ENCODE results near the gene CLEC4G. TPM values are rescaled to one million over a fixed set of nuclear protein-coding genes. Genes with fewer than 3 reads are reported as not detected.
A peak's percentile ranks its signal among the peaks of the same experiment; 100 is the strongest.

CLEC4G gene
- total RNA-seq, 1 experiment from 2014 or later, result not detected

GRCh38 chr19:7729831-7730285 lies 2.1 kb downstream of the CLEC4G start:
- DNase-seq (ENCODE audit: low read depth), result no peak

DNA sequence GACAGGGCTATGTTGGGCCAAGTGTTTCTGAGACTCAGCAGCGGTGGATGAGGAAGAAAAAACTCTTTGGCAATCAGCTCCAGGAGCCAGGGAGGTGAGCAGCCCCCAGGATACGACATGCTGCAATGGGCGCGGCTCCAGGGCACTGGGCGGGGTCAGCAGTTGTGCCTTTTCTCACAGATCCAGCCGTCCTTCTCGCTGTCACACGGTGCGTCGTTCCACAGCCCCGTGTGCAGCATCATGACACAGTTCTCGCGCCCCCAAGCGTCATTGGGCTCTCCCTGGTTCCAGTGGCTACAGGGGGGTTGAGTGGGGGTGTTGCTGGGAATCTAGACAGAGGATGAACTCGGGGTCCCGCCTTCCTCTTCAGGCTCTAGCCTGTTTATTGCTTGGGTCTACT lies 2.7 kb downstream of the CLEC4G start:
- DNase-seq (ENCODE audit: low read depth), result no peak

DNA sequence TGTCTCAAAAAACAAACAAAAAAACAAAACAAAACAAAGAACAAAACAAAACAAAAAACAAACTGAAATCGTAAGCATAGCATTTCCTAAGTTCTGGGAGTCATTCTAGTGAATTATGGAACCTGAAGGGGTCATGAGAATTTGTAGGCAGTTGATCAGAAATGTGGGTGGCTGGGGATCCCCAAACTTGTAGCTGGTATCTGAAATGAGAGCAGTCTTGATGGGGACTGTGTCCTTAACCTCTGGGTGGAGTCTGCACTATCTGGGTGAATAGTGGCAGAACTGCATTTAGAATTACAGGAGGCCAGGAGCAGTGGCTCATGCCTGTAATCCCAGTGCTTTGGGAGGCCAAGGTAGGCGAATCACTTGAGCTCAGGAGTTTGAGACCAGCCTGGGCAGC lies 6.1 kb downstream of the CLEC4G start:
- no peak for DNase-seq (ENCODE audit: low read depth)

DNA sequence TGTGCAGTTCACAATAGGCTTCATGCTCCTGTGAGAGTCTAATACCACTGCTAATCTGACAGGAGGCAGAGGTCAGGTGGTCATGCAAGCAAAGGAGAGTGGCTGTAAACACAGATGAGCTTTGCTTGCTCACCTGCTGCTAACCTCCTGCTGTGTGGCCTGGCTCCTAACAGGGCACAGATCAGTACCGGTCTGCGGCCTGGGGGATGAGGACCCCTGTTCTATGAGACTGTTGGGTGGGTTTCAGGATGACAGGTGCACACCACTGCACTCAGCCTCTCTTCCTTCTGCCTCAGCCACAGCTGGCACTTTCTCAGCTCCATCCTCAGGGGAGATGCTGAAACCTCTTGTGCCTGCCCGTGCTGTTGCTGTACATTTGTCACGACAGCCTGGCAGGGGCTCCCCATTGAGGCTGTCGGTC lies 9.7 kb downstream of the CLEC4G start:
- no peak for DNase-seq (ENCODE audit: low read depth)

DNA sequence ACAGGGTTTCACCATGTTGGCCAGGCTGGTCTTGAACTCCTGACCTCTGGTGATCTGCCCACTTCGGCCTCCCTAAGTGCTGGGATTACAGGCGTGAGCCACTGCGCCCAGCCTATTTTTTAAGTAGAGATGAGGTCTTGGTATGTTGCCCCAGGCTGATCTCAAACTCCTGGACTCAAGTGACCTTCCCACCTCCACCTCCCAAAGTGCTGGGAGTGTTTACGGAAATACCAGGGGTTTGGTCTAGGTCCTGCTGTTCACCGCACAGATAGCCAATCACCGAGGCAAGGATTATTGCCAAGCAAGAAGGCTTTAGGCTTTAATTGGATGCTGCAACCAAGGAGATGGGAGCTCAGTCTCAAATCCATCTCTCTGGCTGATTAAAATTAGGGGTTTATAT lies 11.6 kb downstream of the CLEC4G start:
- DNase-seq (ENCODE audit: low read depth), result no peak

GRCh38 chr19:7718668-7719067 lies 13.2 kb downstream of the CLEC4G start:
- DNase-seq (ENCODE audit: low read depth), result no peak

DNA sequence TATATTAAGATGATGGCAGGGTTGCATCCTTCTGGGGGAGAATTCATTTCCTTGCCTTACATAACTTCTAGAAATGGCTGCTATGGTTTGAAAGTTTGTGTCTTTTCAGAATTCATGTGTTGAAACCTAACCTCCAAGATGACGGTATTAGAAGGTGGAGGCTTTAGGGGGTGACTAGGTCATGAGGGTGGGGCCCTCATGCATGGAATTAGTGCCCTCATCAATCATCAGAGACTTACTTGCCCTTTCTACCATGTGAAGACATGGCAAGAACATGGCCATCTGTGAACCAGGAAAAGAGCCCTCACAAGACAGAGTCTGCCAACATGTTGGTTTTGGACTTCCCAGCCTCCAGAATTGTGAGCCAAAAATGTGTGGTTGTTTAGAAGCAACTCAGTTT lies 15.1 kb downstream of the CLEC4G start:
- DNase-seq (ENCODE audit: low read depth), result no peak

DNA sequence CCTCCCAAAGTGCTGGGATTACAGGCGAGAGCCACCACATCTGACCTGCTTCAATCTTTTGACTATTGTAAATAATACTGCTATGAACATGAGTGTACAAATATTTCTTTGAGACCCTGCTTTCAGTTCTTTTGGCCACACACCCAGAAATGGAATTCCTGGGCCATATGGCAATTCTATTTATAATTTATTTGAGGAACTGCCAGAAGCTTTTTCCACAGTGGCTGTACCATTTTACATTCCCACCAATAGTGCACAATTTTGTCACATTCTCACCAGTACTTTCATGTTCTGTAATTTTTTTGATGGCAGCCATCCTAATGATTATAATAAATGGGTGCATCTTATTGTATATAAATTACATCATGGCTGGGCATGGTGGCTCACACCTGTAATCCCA lies 16.2 kb downstream of the CLEC4G start:
- DNase-seq (ENCODE audit: low read depth), result no peak

- no peak for DNase-seq (ENCODE audit: low read depth)
Measured at GRCh38 chr19:7710616-7711015, 21.3 kb downstream of the CLEC4G start.

DNA sequence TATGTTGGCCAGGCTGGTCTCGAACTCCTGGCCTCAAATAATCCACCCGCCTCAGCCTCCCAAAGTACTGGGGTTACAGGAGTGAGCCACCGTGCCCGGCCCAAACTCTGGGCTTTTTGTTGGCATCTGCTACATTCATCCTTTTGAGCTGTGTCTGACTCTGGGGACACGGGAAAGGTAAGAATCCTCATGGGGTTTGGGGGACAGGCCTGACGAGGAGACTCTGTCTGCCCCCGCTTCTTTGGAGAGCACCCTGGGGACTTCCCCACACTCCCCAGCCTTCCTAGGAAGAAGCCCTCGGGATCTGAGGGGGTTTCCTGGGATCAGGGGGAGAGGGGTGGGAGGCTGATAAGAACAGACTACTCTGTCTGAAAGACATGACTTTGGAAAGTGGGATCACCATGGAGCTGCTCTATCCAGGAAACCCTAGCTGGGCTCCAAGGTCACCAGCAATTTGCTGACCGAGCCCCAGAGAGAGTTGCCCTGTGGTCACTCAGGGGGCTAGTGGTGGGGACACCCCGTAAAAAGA lies 21.9 kb downstream of the CLEC4G start:
- no peak for DNase-seq (ENCODE audit: low read depth)

DNA sequence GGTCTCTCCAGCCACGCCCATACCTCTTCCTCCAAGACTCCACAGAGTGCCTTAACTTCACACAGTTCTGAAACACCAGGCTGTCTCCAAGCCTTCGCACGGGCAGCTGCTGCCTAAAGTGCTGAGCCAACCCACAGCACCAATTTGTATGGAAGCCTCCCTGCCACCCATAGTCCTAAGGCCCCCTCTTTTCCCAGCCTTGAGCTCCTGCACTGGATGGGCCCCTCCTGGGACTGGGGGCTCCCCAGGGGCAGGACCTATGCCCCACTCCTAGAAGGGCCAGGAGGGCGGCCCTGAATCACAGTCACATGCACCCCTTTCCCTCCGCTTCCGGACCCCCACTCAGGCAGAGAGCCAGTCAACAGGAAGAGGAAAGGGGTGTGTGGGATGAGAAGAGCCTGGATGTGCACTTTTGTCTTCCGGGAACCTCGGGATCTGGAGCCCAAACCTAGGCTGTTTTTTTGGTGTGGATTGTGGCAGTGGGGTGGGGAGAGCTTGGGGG lies 24.9 kb downstream of the CLEC4G start:
- no peak for DNase-seq (ENCODE audit: low read depth)

GRCh38 chr19:7706188-7706954 lies 25.5 kb downstream of the CLEC4G start:
- DNase-seq (ENCODE audit: low read depth), result no peak

DNA sequence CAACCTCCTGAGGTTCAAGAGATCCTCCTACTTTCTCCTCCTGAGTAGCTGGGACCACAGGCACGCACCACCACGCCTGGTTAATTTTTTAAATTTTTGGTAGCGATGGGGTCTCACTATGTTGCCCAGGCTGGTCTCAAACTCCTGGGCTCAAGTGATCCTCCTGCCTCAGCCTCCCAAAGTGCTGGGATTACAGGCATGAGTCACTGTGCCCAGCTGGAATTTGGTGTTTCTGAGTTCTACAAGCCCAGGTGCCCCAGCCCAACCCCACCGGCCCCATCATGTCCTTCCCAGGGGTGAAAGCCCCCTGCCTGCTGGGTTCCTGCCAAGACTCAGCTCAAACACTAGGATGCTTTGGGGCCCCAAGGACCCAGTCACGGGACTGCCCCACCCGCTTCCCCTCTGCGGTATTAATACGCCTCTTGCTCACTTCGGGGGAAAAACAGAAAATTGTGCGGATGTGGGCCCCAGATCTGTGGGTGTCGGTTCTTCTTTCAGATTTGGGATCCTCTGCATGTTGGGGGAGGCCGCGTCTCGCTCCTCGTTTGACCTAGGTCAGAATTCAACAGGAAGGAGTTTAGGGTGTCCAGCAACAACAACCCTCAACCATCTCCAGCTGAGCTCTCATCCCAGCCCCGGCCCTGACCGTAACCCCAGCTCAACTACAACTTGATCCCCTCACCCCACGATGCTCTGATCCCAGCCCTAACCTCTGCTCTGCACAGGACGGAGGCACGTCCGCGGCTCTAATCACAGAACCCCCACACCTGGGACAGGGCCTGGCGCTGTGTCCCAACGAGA lies 26.3 kb downstream of the CLEC4G start:
- no peak for DNase-seq (ENCODE audit: low read depth)

- DNase-seq (ENCODE audit: low read depth), result no peak
Measured at GRCh38 chr19:7704280-7705060, 27.4 kb downstream of the CLEC4G start.

DNA sequence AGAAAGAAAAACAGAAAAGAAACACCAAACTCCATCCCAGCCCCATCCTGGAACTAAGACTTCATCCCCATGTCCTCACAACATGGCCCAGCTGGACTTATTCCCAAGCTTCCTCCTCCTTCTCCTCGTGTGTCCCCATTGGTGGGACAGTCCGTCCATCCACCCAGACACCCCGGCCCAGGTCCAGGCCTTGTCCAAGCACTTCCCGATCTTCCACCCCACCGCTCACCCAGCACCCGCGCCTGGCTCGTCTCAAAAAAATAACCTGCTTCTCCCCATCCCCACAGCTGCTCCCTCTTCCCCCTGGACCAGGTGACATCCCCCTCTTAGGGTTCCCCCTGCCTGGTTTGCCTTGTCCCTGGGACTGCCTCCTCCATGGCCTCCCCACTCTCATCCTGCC lies 28.6 kb downstream of the CLEC4G start:
- no peak for DNase-seq (ENCODE audit: low read depth)

DNA sequence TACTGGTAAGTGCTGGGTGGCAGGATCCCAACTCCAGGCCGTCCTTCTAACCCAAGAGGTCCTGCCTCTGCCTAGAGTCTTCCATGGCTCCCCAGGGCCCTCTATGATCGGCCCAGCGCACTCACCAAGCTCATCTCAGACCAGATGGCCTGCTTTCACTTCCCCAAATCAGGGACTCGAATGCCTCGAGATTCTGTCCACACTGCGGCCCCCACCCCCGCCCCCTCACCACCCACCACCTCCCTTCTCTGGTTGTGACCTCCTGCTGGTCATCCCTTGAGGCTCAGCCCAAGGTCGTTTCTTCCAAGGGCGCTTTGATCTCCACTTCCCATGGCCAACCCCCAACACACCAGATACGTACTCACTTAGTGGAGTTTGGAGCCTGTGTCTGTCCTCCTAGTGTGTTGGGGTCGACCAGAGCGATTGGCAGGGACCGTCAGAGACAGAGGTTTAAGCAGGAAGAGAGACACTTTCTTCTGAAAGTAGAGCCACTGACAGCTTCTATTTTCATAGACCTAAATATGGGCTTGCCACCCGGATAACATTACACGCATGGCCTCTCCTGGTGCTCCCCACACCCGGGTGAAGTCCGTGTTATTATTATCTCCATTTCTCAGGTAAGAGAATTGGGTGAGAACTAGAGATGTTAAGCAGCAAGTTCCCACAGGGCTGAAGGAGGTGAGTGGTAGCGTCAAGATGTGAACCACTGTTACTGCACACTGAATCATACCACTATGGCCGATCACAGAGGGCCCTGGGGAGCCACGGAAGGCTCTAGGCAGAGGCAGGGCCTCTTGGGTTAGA lies 30.1 kb downstream of the CLEC4G start, which contains the start of gene FCER2:
TSS of gene FCER2 (minus strand) at position 478 of the 804 bp plus-strand sequence. CDS start 2,371 bp downstream, outside the sequence.
- DNase-seq (ENCODE audit: low read depth), result no peak

- no peak for DNase-seq (ENCODE audit: low read depth)
Measured at GRCh38 chr19:7701049-7701653, 30.8 kb downstream of the CLEC4G start.

DNA sequence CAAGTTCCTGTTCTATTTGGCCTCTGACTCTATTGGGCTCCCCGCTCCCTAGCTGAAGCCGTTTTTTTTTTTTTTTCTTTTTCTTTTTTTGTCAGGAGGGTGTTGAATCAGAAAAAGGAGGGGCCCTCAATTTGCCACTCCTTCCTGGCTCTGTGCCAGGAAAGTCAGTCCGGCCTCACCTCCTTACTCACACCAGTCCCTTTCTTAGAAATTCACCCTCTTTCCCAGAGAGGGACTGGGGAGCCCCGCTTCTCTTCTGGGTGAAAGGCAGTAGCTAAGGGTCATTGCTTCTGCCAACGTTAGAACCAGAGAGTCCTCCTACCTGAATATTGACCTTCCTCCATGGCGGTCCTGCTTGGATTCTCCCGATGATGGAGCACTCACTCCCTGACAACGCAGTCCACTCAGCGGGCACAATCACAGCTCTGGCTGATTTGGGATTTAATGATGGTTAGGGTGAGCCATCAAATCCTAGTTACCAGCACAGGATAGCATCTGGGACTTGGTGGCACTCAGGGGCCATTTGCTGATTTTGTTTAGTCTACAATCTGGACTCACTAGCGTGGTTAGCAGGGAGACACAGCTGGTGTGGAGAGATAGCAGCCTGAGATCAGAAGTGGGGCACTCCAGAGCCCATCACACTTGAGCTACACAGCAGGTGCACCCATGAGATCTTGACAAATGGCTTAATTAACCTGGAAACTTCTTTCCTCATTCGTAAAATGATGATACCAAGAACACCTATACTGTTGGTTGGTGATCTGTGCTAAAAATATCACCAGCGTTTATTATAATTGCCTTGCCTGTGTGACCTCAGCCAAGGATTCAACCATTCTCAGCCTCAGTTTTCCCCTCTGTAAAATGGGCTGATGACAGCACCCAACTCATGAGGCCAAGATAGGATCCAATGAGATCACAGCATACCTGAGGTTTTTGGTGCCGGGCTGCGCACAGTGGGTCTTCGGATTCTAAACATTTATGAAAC lies 32.2 kb downstream of the CLEC4G start:
- DNase-seq (ENCODE audit: low read depth), result peak; percentile 11

GRCh38 chr19:7699003-7699402 lies 32.9 kb downstream of the CLEC4G start:
- DNase-seq (ENCODE audit: low read depth), result no peak

Data from HT1080 (cell line).